ENCODE results near the gene KIFC1.

DNA sequence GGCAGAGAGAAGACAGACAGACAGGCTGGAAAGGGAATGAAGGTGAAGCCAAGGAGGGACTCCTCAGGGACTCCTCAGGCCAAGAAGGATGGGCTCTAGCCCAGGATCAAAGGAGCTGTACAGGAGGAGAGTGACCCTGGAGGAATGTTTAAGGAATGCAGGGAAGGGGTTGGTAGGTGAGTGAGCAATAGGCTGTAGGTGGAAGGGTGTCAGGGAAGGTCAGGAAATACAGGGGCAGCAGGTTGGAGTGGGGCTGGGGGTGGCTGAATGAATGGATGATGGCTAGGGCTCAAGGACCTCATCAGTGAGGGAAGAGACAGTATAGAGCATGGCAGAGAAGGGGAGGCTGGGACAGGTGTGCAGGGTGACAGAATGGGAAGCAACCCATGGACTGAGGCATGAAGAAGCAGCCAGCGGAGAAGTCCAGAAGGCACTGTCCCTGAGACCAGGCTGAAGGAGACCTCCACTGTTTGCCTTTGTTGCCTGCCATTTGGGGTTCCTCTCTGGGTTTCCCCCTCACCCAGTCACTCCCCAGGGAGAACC, 41.4 kb downstream of the KIFC1 start:
- TF ChIP-seq RFX5 (IDR thresholded peaks at IDR 0.05; ENCODE audit: low read length) (no peak), EP300 (IDR thresholded peaks at IDR 0.05; ENCODE audit: borderline replicate concordance in 1 of 2, low read depth in 1 of 2, low read length in 1 of 2) (no peak)

All from SK-N-SH (cell line).